Immature natural killer cell (primary cell): ENCODE measurements around the gene OR13D1. TPM values are rescaled to one million over a fixed set of nuclear protein-coding genes. Genes with fewer than 3 reads are reported as not detected.

Experiments
- polyA plus RNA-seq, 3 donors: library from polyadenylated mRNA; unstranded; fragments of 300-500 nt; fragmentation: Illumina TruSeq; gene quantifications; one replicate each; pipeline ENCODE4 v1.2.3, GENCODE V29; 2021

OR13D1 gene
- polyA plus RNA-seq, 3 donors from 2014 or later, result not detected

Other genes starting within 250 kb of the OR13D1 start
- gene OR13F1, start 190.3 kb upstream of the OR13D1 start, polyA plus RNA-seq, result not detected
- not detected for gene OR13C4, start 167.3 kb upstream of the OR13D1 start, polyA plus RNA-seq
- not detected for gene OR13C3, start 157.7 kb upstream of the OR13D1 start, polyA plus RNA-seq
- not detected for gene OR13C8, start 125.3 kb upstream of the OR13D1 start, polyA plus RNA-seq
- gene OR13C5, start 95.1 kb upstream of the OR13D1 start, polyA plus RNA-seq, result not detected
- not detected for gene OR13C2, start 88.9 kb upstream of the OR13D1 start, polyA plus RNA-seq
- not detected for gene OR13C9, start 76.3 kb upstream of the OR13D1 start, polyA plus RNA-seq
- 10 to 100 TPM; 28.2 to 58.0 (median 29.2) TPM for gene NIPSNAP3A, start 53.2 kb downstream of the OR13D1 start, polyA plus RNA-seq
- gene NIPSNAP3B, start 69.6 kb downstream of the OR13D1 start, polyA plus RNA-seq, result under 1 TPM in 2 of 3 donors, not detected in 1; 0.45 to 0.98 TPM
- under 1 TPM in 2 of 3 donors, not detected in 1; 0.09 to 0.10 TPM for gene ABCA1, start 233.6 kb downstream of the OR13D1 start, polyA plus RNA-seq